PC-3 (cell line): Measurements from ENCODE around the gene BANK1. TPM values are rescaled to one million over a fixed set of nuclear protein-coding genes. Genes with fewer than 3 reads are reported as not detected.

Experiments used
- ATAC-seq: fragments of 200-7000 bp; cut with Tn5 transposase; 2 replicates; pipeline ENCODE4 v1.9.1; 2020; ENCODE audit warnings: mild to moderate bottlenecking, moderate library complexity
- BruUV-seq: library from RNA; stranded (reverse); fragments of 400-500 nt; replicated peaks from 2 replicates; lab custom pipeline; 2021; lab: Mats Ljungman, UMichigan
- CTCF ChIA-PET: fragments of 300-600 bp; sonication (Branson Sonifier 250); formaldehyde crosslinking; loops from one replicate; lab custom pipeline; 2022; ENCODE audit warnings: antibody characterized with exemption; lab: Charles Lee
- POLR2A ChIA-PET: fragments of 300-600 bp; sonication (Branson Sonifier 250); formaldehyde crosslinking; loops from one replicate; lab custom pipeline; 2022; ENCODE audit warnings: antibody characterized with exemption; ENCODE audit not compliant: unreplicated experiment; lab: Charles Lee
- DNase-seq: peaks from one replicate; pipeline ENCODE4 v3.0.0-alpha.2; 2015
- H2AFZ ChIP-seq: fragments of 300-600 bp; sonication (generic); 2 replicates; pipeline ENCODE4 v1.6.0; 2016; ENCODE audit warnings: antibody characterized with exemption, low read length
- H3F3A ChIP-seq: fragments of 300-600 bp; sonication (generic); one replicate; pipeline ENCODE4 v1.6.0; 2017; ENCODE audit warnings: antibody characterized with exemption, low read length, control low read depth, mild to moderate bottlenecking; ENCODE audit not compliant: unreplicated experiment
- H3K27ac ChIP-seq: fragments of 300-600 bp; sonication (generic); 2 replicates; pipeline ENCODE4 v1.5.1; 2016; ENCODE audit warnings: mild to moderate bottlenecking, low read length
- H3K27me3 ChIP-seq: fragments of 300-600 bp; sonication (generic); 2 replicates; pipeline ENCODE4 v1.6.1; 2016; ENCODE audit warnings: low read length, mixed read lengths
- H3K36me3 ChIP-seq: fragments of 300-600 bp; sonication (generic); 2 replicates; pipeline ENCODE4 v1.6.1; 2016; ENCODE audit warnings: low read depth, mixed run types, low read length, mixed read lengths
- H3K4me1 ChIP-seq: fragments of 300-600 bp; sonication (generic); 2 replicates; pipeline ENCODE4 v1.5.1; 2016; ENCODE audit warnings: low read length; ENCODE audit not compliant: insufficient read depth
- H3K4me2 ChIP-seq: fragments of 300-600 bp; sonication (generic); 2 replicates; pipeline ENCODE4 v1.6.0; 2016; ENCODE audit warnings: low read length
- H3K4me3 ChIP-seq: fragments of 300-600 bp; sonication (generic); 2 replicates; pipeline ENCODE4 v1.5.1; 2016; ENCODE audit warnings: mild to moderate bottlenecking, low read length, mixed read lengths
- H3K79me2 ChIP-seq: fragments of 300-600 bp; sonication (generic); 2 replicates; pipeline ENCODE4 v1.6.1; 2017; ENCODE audit warnings: low read length, mixed read lengths
- H3K9ac ChIP-seq: fragments of 300-600 bp; sonication (generic); 2 replicates; pipeline ENCODE4 v1.6.0; 2016; ENCODE audit warnings: mild to moderate bottlenecking, low read length
- H3K9me2 ChIP-seq: fragments of 300-600 bp; sonication (generic); replicated peaks from 2 replicates; pipeline ENCODE4 v1.6.1; 2016; ENCODE audit warnings: mixed run types, low read length, mixed read lengths
- H3K9me3 ChIP-seq: fragments of 300-600 bp; sonication (generic); 2 replicates; pipeline ENCODE4 v1.6.1; 2016; ENCODE audit warnings: low read length, mixed read lengths
- H4K20me1 ChIP-seq: fragments of 300-600 bp; sonication (generic); 2 replicates; pipeline ENCODE4 v1.6.1; 2016; ENCODE audit warnings: low read length, mixed read lengths
- EZH2 ChIP-seq: fragments of 300-600 bp; sonication (generic); IDR thresholded peaks from one replicate; pipeline ENCODE4 v1.6.1; 2017; ENCODE audit warnings: antibody characterized with exemption, mild to moderate bottlenecking, low read length; ENCODE audit not compliant: unreplicated experiment
- EZH2phosphoT487 ChIP-seq: fragments of 300-600 bp; sonication (generic); IDR thresholded peaks from 2 replicates; pipeline ENCODE4 v1.6.1; 2018; ENCODE audit warnings: mild to moderate bottlenecking, antibody characterized with exemption, low read length, borderline replicate concordance
- intact Hi-C: fragments of 100-400 bp; cut with micrococcal nuclease; formaldehyde crosslinking; loops from 2 replicates; pipeline ENCODE4 v1.9.0; 2023
- total RNA-seq: library from RNA; depleted of rRNA; stranded (reverse); fragments of >200 nt; gene quantifications from 2 replicates; pipeline ENCODE4 v1.2.3, GENCODE V29; 2014
- TF ChIP-seq, protein P1 (sequence below): fragments of 300-600 bp; sonication (generic); conservative IDR thresholded peaks from 2 replicates; pipeline ENCODE4 v1.5.1; 2017; ENCODE audit warnings: antibody characterized with exemption, low read depth, mild to moderate bottlenecking, low read length

Gene BANK1
- total RNA-seq, 1 experiment from 2014 or later = 1.5 TPM

DNA sequence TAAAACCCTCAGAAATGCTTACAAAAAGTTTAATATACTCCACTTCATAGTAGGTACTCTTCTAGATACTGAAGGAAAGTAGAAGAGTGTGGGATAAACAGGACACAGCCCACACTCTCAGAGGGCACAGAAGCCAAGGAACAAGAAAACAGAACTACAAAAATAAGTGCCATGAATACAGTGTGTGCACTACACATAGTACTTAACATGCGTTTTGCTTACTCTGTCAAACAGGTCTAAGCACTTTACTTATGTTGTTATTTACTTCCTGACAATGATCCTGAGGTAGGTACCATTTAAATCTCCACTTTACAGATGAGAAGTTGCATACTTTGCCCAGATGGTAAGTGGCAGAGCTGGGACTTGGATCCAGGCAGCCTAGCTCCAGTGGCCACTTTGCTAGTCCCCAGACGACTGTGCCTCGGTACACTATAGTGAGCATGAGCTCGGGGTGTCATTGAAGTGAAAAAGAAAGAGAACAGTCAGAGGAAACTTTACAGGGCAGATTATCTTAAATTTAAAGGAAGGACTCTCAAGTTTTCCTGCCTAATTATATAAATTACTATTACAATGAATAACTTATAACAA is 120.3 kb downstream of the BANK1 start:
- Histone ChIP-seq H3K4me2 (no peak overlapping the region), H3K4me1 (no peaks in the 10 kb centered on the region), H2AFZ (no peak overlapping the region), H3K79me2 (no peaks in the 10 kb centered on the region), H3K9ac (no peak overlapping the region), H3K27ac (no peak overlapping the region), H4K20me1 (no peaks in the 10 kb centered on the region), H3F3A (no peaks in the 10 kb centered on the region), H3K27me3 (no peaks in the 10 kb centered on the region), H3K9me2 (no peaks in the 10 kb centered on the region), H3K4me3 (no peak overlapping the region), H3K36me3 (no peaks in the 10 kb centered on the region), H3K9me3 (no peaks in the 10 kb centered on the region)
- ChIA-PET POLR2A (no interaction called here), CTCF (no interaction called here)
- no TSS peak for BruUV-seq
- no peak for ATAC-seq
- intact Hi-C loops = no loop called here
- no peak for TF ChIP-seq EZH2phosphoT487
- TF ChIP-seq, protein P1, sequence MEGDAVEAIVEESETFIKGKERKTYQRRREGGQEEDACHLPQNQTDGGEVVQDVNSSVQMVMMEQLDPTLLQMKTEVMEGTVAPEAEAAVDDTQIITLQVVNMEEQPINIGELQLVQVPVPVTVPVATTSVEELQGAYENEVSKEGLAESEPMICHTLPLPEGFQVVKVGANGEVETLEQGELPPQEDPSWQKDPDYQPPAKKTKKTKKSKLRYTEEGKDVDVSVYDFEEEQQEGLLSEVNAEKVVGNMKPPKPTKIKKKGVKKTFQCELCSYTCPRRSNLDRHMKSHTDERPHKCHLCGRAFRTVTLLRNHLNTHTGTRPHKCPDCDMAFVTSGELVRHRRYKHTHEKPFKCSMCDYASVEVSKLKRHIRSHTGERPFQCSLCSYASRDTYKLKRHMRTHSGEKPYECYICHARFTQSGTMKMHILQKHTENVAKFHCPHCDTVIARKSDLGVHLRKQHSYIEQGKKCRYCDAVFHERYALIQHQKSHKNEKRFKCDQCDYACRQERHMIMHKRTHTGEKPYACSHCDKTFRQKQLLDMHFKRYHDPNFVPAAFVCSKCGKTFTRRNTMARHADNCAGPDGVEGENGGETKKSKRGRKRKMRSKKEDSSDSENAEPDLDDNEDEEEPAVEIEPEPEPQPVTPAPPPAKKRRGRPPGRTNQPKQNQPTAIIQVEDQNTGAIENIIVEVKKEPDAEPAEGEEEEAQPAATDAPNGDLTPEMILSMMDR = no peak
- TF ChIP-seq EZH2 = no peak
- no peak for DNase-seq

DNA sequence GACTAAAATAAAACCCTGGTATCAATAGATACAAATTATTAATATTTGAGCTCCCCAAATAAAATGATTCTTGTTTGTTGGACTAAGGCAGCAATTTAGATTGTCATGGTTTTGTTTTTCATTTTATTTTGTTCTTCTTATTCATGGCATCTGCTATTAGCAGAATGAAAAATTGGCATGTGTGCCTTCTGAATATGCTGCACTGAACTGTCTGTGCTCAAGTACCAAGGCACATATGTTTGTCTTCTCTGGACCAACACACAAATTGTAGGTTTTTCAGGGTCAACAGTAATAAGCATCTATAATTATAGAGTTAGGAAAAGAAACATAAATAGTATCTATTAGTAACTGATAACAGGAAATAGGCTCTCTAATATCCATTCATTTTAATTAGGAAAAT is 121.1 kb downstream of the BANK1 start:
- ATAC-seq (no peak), DNase-seq (no peak)
- H3K36me3 ChIP-seq = no peaks in the 10 kb centered on the region
- H2AFZ ChIP-seq = no peak overlapping the region
- no TSS peak for BruUV-seq
- H3K4me3 ChIP-seq = no peak overlapping the region
- ChIA-PET CTCF (no interaction called here), POLR2A (no interaction called here)
- H3K9me3 ChIP-seq = no peaks in the 10 kb centered on the region
- no peak overlapping the region for H3K9ac ChIP-seq
- H3K4me1 ChIP-seq = no peaks in the 10 kb centered on the region
- no peak overlapping the region for H3K4me2 ChIP-seq
- H3K9me2 ChIP-seq = no peaks in the 10 kb centered on the region
- no peak overlapping the region for H3K27ac ChIP-seq
- no peaks in the 10 kb centered on the region for H3F3A ChIP-seq
- no peak for TF ChIP-seq EZH2phosphoT487
- TF ChIP-seq EZH2 = no peak
- TF ChIP-seq, protein P1 = no peak
- H3K79me2 ChIP-seq = no peaks in the 10 kb centered on the region
- intact Hi-C loops = no loop called here
- H3K27me3 ChIP-seq = no peaks in the 10 kb centered on the region
- H4K20me1 ChIP-seq = no peaks in the 10 kb centered on the region

DNA sequence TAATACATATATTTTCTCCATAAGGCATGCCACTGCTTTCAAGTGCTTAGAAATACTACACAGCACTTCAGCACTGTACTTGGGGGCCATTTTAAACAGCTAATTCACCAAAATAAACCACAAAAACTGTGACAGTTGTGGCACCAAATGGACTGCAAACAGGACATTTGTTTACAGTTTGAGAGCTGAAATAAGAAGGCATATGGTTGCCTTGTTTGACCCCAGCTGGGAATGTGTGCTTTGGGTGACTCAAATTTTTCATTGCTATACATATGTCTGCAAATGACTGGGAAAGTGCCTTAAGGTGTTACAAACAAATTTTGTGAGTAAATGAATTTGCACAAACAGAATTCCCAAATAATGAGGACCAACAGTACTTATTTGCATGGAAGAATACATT is 124.2 kb downstream of the BANK1 start:
- no peak overlapping the region for H3K9ac ChIP-seq
- H3K4me2 ChIP-seq = no peak overlapping the region
- ChIA-PET POLR2A (no interaction called here), CTCF (no interaction called here)
- no peak overlapping the region for H3K4me3 ChIP-seq
- no peak overlapping the region for H2AFZ ChIP-seq
- H3K36me3 ChIP-seq = no peaks in the 10 kb centered on the region
- H3K27me3 ChIP-seq = no peaks in the 10 kb centered on the region
- no peaks in the 10 kb centered on the region for H3F3A ChIP-seq
- ATAC-seq (no peak), DNase-seq (no peak)
- no peaks in the 10 kb centered on the region for H3K4me1 ChIP-seq
- no peak overlapping the region for H3K27ac ChIP-seq
- H4K20me1 ChIP-seq = no peaks in the 10 kb centered on the region
- H3K9me3 ChIP-seq = no peaks in the 10 kb centered on the region
- TF ChIP-seq EZH2 = no peak
- TF ChIP-seq, protein P1 = no peak
- TF ChIP-seq EZH2phosphoT487 = no peak
- no TSS peak for BruUV-seq
- intact Hi-C loops = no loop called here
- H3K79me2 ChIP-seq = no peaks in the 10 kb centered on the region
- no peaks in the 10 kb centered on the region for H3K9me2 ChIP-seq
